ENCODE measurements around the gene FOXJ2.

DNA sequence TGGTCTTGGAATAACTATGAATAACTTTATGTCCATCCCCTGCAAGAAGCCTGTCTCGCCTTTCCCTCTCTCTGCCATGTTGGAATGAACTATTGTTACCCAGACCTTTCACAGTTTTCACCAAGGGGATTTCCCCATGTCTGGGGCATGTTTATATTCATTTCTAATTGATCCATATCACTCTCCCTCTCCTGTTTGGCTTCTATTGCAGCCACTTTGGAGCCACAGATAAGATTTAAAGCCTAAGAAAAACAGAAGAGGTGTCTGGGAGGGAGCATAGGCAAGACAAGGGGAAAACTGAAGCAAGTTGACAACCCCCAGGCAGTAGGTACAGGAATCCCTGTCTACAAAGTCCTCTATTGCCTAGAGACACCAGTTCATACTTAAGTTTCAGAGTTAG lies 41.0 kb upstream of the FOXJ2 start:
- no peak for TF ChIP-seq POLR2A (IDR thresholded peaks at IDR 0.05)
- TF ChIP-seq, protein P1, sequence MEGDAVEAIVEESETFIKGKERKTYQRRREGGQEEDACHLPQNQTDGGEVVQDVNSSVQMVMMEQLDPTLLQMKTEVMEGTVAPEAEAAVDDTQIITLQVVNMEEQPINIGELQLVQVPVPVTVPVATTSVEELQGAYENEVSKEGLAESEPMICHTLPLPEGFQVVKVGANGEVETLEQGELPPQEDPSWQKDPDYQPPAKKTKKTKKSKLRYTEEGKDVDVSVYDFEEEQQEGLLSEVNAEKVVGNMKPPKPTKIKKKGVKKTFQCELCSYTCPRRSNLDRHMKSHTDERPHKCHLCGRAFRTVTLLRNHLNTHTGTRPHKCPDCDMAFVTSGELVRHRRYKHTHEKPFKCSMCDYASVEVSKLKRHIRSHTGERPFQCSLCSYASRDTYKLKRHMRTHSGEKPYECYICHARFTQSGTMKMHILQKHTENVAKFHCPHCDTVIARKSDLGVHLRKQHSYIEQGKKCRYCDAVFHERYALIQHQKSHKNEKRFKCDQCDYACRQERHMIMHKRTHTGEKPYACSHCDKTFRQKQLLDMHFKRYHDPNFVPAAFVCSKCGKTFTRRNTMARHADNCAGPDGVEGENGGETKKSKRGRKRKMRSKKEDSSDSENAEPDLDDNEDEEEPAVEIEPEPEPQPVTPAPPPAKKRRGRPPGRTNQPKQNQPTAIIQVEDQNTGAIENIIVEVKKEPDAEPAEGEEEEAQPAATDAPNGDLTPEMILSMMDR (IDR thresholded peaks at IDR 0.05) = no peak
